Endothelial cell of umbilical vein (primary cell): Measurements from ENCODE around the gene CBX6. TPM values are rescaled to one million over a fixed set of nuclear protein-coding genes. Genes with fewer than 3 reads are reported as not detected.

ENCODE experiments used
- BruUV-seq: library from RNA; stranded (reverse); fragments of 400-500 nt; replicated peaks from 2 replicates; lab custom pipeline; 2021; lab: Mats Ljungman, UMichigan
- CTCF ChIA-PET: fragments of 300-600, 350-600 bp; sonication (Branson Sonifier 250); formaldehyde crosslinking; loops from one replicate; lab custom pipeline; 2021; ENCODE audit warnings: antibody characterized with exemption, inconsistent platforms; lab: Charles Lee
- POLR2A ChIA-PET: fragments of 300-600, 350-600 bp; sonication (Branson Sonifier 250); formaldehyde crosslinking; loops from one replicate; lab custom pipeline; 2021; ENCODE audit warnings: antibody characterized with exemption, inconsistent platforms; lab: Charles Lee
- DNase-seq: peaks from one replicate; pipeline ENCODE4 v3.0.0-alpha.2; 2011; ENCODE audit warnings: low read depth, low spot score
- FAIRE-seq: peaks from 2 replicates; lab custom pipeline; 2011; peaks lifted over from hg19 to GRCh38; lab: Jason Lieb, UNC
- H2AFZ ChIP-seq: 2 replicates; pipeline ENCODE4 v1.6.0; 2012; ENCODE audit warnings: low read depth, low read length, control low read depth, inconsistent platforms
- H3K27ac ChIP-seq: 2 replicates; pipeline ENCODE4 v1.5.1; 2011; ENCODE audit warnings: low read depth, mild to moderate bottlenecking, control low read depth, low read length, moderate library complexity; ENCODE audit not compliant: insufficient read depth
- H3K27me3 ChIP-seq, 2 experiments: 2 replicates each; pipeline versions ENCODE4 v1.6.0 to v1.6.1; 2011; ENCODE audit warnings: low read length in 2 of 2, mixed read lengths in 1 of 2; ENCODE audit not compliant: control insufficient read depth in 2 of 2, insufficient read depth in 2 of 2
- H3K36me3 ChIP-seq, 2 experiments: 2 replicates in 1 of 2; 3 replicates in 1 of 2; pipeline ENCODE4 v1.5.1; 2011; ENCODE audit warnings: low read length in 2 of 2, mild to moderate bottlenecking in 1 of 2, moderate library complexity in 1 of 2; ENCODE audit not compliant: control insufficient read depth in 2 of 2, insufficient read depth in 2 of 2; ENCODE audit errors: extremely low read depth in 1 of 2
- H3K4me1 ChIP-seq: 3 replicates; pipeline ENCODE4 v1.5.1; 2011; ENCODE audit warnings: mild to moderate bottlenecking, low read length; ENCODE audit not compliant: control insufficient read depth, insufficient read depth; ENCODE audit errors: extremely low read depth
- H3K4me2 ChIP-seq: 2 replicates; pipeline ENCODE4 v1.6.1; 2011; ENCODE audit warnings: low read length, control low read depth, mixed read lengths; ENCODE audit not compliant: insufficient read depth
- H3K4me3 ChIP-seq, 3 experiments: fragments of 200-600 bp in 1 of 3; sonication (generic), shearing (Covaris generic) in 1 of 3; replicated peaks in 1 of 3; 2 replicates each; pipeline ENCODE4 v1.5.1; 2011 to 2016; ENCODE audit warnings: control low read depth in 3 of 3, low read length in 3 of 3, mild to moderate bottlenecking in 2 of 3, inconsistent platforms in 1 of 3, low read depth in 1 of 3, moderate library complexity in 1 of 3; ENCODE audit not compliant: insufficient read depth in 1 of 3
- H3K79me2 ChIP-seq: 2 replicates; pipeline ENCODE4 v1.6.0; 2012; ENCODE audit warnings: low read length, inconsistent platforms; ENCODE audit not compliant: control insufficient read depth, insufficient read depth
- H3K9ac ChIP-seq: replicated peaks from 2 replicates; pipeline ENCODE3; 2011; ENCODE audit warnings: low read length, control low read depth; ENCODE audit not compliant: insufficient read depth; ENCODE audit errors: extremely low read depth
- H3K9me1 ChIP-seq: replicated peaks from 3 replicates; pipeline ENCODE4 v1.6.0; 2011; ENCODE audit warnings: mild to moderate bottlenecking, low read length; ENCODE audit not compliant: control insufficient read depth, insufficient read depth; ENCODE audit errors: extremely low read depth
- H3K9me3 ChIP-seq: replicated peaks from 2 replicates; pipeline ENCODE4 v1.5.1; 2012; ENCODE audit warnings: low read length, inconsistent platforms; ENCODE audit not compliant: control insufficient read depth, insufficient read depth
- H4K20me1 ChIP-seq: replicated peaks from 2 replicates; pipeline ENCODE3; 2011; ENCODE audit warnings: mild to moderate bottlenecking, low read length; ENCODE audit not compliant: control insufficient read depth, insufficient read depth; ENCODE audit errors: extremely low read depth
- CTCF ChIP-seq, 2 donors: IDR thresholded peaks; 1 replicate in 1 of 2; 2 replicates in 1 of 2; pipeline ENCODE4 v1.5.1; 2011; ENCODE audit warnings: low read length in 2 of 2, mild to moderate bottlenecking in 2 of 2, moderate library complexity in 2 of 2, control low read depth in 1 of 2, inconsistent platforms in 1 of 2, low read depth in 1 of 2; ENCODE audit not compliant: insufficient read depth in 1 of 2; ENCODE audit errors: extremely low read depth in 1 of 2
- EZH2 ChIP-seq: IDR thresholded peaks from 2 replicates; pipeline ENCODE4 v1.6.1; 2012; ENCODE audit warnings: borderline replicate concordance, low read depth, mild to moderate bottlenecking, moderate library complexity, low read length, inconsistent platforms; ENCODE audit not compliant: severe bottlenecking
- FOS ChIP-seq: IDR thresholded peaks from 2 replicates; pipeline ENCODE4 v1.6.1; 2011; ENCODE audit warnings: mild to moderate bottlenecking, low read length, moderate library complexity, borderline replicate concordance; ENCODE audit not compliant: insufficient read depth
- GATA2 ChIP-seq: IDR thresholded peaks from 2 replicates; pipeline ENCODE4 v1.7.0; 2011; ENCODE audit warnings: low read depth, mild to moderate bottlenecking, moderate library complexity, mixed read lengths, low read length; ENCODE audit not compliant: insufficient read length, insufficient read depth
- MAX ChIP-seq: IDR thresholded peaks from 2 replicates; pipeline ENCODE4 v1.6.1; 2011; ENCODE audit not compliant: insufficient read depth, insufficient read length
- MYC ChIP-seq: IDR thresholded peaks from one replicate; pipeline ENCODE4 v1.6.1; 2011; ENCODE audit warnings: mild to moderate bottlenecking, low read depth, low read length
- POLR2A ChIP-seq: IDR thresholded peaks from 2 replicates; pipeline ENCODE4 v1.6.1; 2012; ENCODE audit warnings: low read depth, mild to moderate bottlenecking, control low read depth, low read length
- POLR2AphosphoS5 ChIP-seq: IDR thresholded peaks from 2 replicates; pipeline ENCODE4 v1.6.1; 2012; ENCODE audit warnings: low read depth, mild to moderate bottlenecking, control low read depth, low read length, moderate library complexity; ENCODE audit not compliant: insufficient read depth
- dilution Hi-C: fragments of 300-500 bp; cut with MboI; formaldehyde crosslinking; loops from one replicate; pipeline ENCODE4 v1.15.0; 2019; ENCODE audit warnings: low sequenced_read_pairs; ENCODE audit not compliant: extremely low pct_ligation_motif_present
- intact Hi-C: fragments of 100-400 bp; cut with micrococcal nuclease; formaldehyde crosslinking; loops from one replicate; pipeline ENCODE4 v1.10.0; 2022
- polyA plus RNA-seq, 4 experiments: library from polyadenylated mRNA; depleted of rRNA in 3 of 4; stranded (reverse) in 3 of 4; unstranded in 1 of 4; fragments of >200 nt; gene quantifications; 2 replicates each; pipeline versions ENCODE4 v1.2.1 to v1.2.3, GENCODE V29; 2011 to 2012; ENCODE audit warnings: missing spikeins in 1 of 4
- total RNA-seq: library from RNA; stranded (reverse); gene quantifications from 2 replicates; pipeline ENCODE4 v1.2.3, GENCODE V29; 2021

Gene CBX6
- total and polyA plus RNA-seq, 2 donors (not counting 3 experiments of a cell fraction or from before 2014, with no cell fraction given) = 14.9 to 62.6 TPM

GRCh38 chr22:38868886-38869381 is 3.1 kb downstream of the CBX6 start:
- ChIA-PET POLR2A (no interaction called here), CTCF (interaction anchor here (0.5 to 7.0 kb wide), 25 partner anchors 10 to 280 kb away, joined by 3 to 160 read pairs (median 5); partner anchors contain the start of genes APOBEC3B and NPTXR)
- H3K4me1 ChIP-seq = peaks cover 35% of the 10 kb centered on the region
- peak; percentile 85 for FAIRE-seq
- H3K27ac ChIP-seq = no peak overlapping the region
- H3K9me3 ChIP-seq = no peaks in the 10 kb centered on the region
- intact Hi-C loops = no loop called here
- H3K9me1 ChIP-seq = no peaks in the 10 kb centered on the region
- H3K27me3 ChIP-seq = peaks cover 4 to 9% of the 10 kb centered on the region in 2 experiments
- dilution Hi-C loops = no loop called here
- no peak overlapping the region for H3K4me2 ChIP-seq
- H3K9ac ChIP-seq = no peak overlapping the region
- TF ChIP-seq GATA2 (no peak), POLR2A (no peak), CTCF (IDR thresholded peaks at IDR 0.05; ENCODE audit: extremely low read depth in 1 of 2, insufficient read depth in 1 of 2, low read depth in 1 of 2, low read length in 2 of 2) (peak; percentile 96 to 98), EZH2 (no peak), POLR2AphosphoS5 (no peak), MAX (peak; percentile 65), MYC (peak; percentile 46), FOS (no peak)
- H4K20me1 ChIP-seq = no peaks in the 10 kb centered on the region
- no TSS peak for BruUV-seq
- peak; percentile 58 for DNase-seq
- H3K79me2 ChIP-seq = peaks cover 21% of the 10 kb centered on the region
- H3K36me3 ChIP-seq = peaks cover 3 to 5% of the 10 kb centered on the region in 2 experiments
- no peak overlapping the region for H3K4me3 ChIP-seq
- no peak overlapping the region for H2AFZ ChIP-seq
